ENCODE data around the gene KLHL14. TPM values are rescaled to one million over a fixed set of nuclear protein-coding genes. Genes with fewer than 3 reads are reported as not detected.

Gene KLHL14
- total RNA-seq, 2 donors from 2014 or later = 1.3 TPM; not detected in 1

GRCh38 chr18:32629292-32629691 is 143.5 kb downstream of the KLHL14 start:
- Histone ChIP-seq H3K9me3 (no peaks in the 10 kb centered on the region), H3K4me1 (ENCODE audit: control insufficient read depth in 1 of 2, low read depth in 2 of 2) (no peaks in the 10 kb centered on the region), H3K36me3 (no peaks in the 10 kb centered on the region), H3K27ac (no peak overlapping the region), H3K4me3 (no peak overlapping the region), H3K27me3 (replicated peaks; ENCODE audit: insufficient read depth) (no peaks in the 10 kb centered on the region)
- ATAC-seq (ENCODE audit: insufficient number of reproducible peaks, low FRiP score, low read depth) = no peak
- TF ChIP-seq CTCF (IDR thresholded peaks at IDR 0.05) = no peak
- DNase-seq (ENCODE audit: low spot score) = no peak

DNA sequence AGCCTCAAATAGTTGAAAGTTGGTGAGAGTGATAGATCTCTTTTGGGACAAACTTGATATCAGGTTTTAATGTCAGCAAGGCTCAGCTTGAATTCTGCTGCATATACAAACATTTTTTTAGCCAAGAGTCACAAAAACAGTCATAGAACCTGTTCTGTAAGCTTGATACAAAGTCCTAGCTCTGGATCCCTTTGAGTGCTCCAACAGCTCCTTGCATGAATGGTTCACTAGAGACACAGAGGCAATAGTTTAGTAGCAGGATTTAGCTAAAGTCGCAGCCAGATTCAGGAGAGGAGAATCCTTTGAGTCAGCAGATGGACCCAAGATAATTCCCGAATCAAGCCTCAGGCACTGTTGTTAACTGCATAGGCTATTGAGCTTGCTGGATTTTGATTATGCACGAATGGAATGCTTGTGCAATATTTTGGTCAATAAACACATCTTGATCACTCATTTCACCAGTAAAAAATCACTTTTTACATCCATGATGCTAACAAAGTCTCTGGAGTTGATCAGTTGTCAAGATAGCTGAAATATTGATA is 148.6 kb downstream of the KLHL14 start:
- H3K4me3 ChIP-seq = no peak overlapping the region

DNA sequence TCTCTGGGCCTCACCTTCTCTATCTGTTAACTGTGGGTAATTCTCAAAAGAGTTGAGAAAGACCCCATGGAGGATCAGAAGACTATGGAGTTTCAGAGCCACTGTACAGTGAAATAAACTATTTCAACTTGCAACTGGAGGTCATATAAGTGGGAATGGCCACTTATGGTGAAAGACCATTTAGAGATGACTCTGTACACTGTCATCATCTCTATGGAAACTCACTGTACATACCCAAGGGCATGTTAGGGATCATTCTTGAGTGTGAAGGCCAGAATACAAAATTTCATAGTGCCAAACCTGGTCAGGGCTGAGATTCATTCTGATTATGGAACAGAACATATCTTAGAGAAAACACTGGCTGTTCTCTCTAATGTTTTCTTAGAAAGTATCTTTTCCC is 149.3 kb downstream of the KLHL14 start:
- Histone ChIP-seq H3K27me3 (replicated peaks; ENCODE audit: insufficient read depth) (no peaks in the 10 kb centered on the region), H3K9me3 (no peaks in the 10 kb centered on the region), H3K36me3 (no peaks in the 10 kb centered on the region), H3K4me1 (ENCODE audit: control insufficient read depth in 1 of 2, low read depth in 2 of 2) (no peaks in the 10 kb centered on the region), H3K27ac (no peak overlapping the region), H3K4me3 (no peak overlapping the region)
- ATAC-seq (ENCODE audit: insufficient number of reproducible peaks, low FRiP score, low read depth) (no peak), DNase-seq (ENCODE audit: low spot score) (no peak)
- no peak for TF ChIP-seq CTCF (IDR thresholded peaks at IDR 0.05)

More for the DNA sequence above, 148.6 kb downstream of the KLHL14 start:
- Histone ChIP-seq H3K27me3 (replicated peaks; ENCODE audit: insufficient read depth) (no peaks in the 10 kb centered on the region), H3K4me1 (ENCODE audit: control insufficient read depth in 1 of 2, low read depth in 2 of 2) (no peaks in the 10 kb centered on the region), H3K36me3 (no peaks in the 10 kb centered on the region), H3K9me3 (no peaks in the 10 kb centered on the region), H3K27ac (no peak overlapping the region)
- ATAC-seq (ENCODE audit: insufficient number of reproducible peaks, low FRiP score, low read depth) = no peak
- TF ChIP-seq CTCF (IDR thresholded peaks at IDR 0.05) = no peak
- no peak for DNase-seq (ENCODE audit: low spot score)

All from thoracic aorta (tissue), 2 donors.